Esophagus squamous epithelium (tissue), 5 donors: ENCODE results near the gene FBXL17. TPM values are rescaled to one million over a fixed set of nuclear protein-coding genes. Genes with fewer than 3 reads are reported as not detected.

ENCODE experiments used
- DNase-seq: peaks from one replicate; lab custom pipeline; 2025; lab: John Stamatoyannopoulos, UW
- H3K27ac ChIP-seq, 4 donors: fragments of 200-600 bp; sonication (generic); one replicate each; pipeline ENCODE4 v1.5.1; 2016 to 2019; ENCODE audit warnings: mild to moderate bottlenecking in 1 of 4
- H3K27me3 ChIP-seq, 4 donors: fragments of 200-600 bp; sonication (generic); 1 replicate in 3 of 4; 2 replicates in 1 of 4; pipeline versions ENCODE4 v1.5.1 to v1.6.0; 2017 to 2021; ENCODE audit warnings: antibody characterized with exemption in 1 of 4
- H3K36me3 ChIP-seq, 3 donors: fragments of 200-600 bp; sonication (generic); one replicate each; pipeline ENCODE4 v1.5.1; 2016 to 2019
- H3K4me1 ChIP-seq, 3 donors: fragments of 200-600 bp; sonication (generic); one replicate each; pipeline ENCODE4 v1.5.1; 2017 to 2019
- H3K4me3 ChIP-seq, 4 donors: fragments of 200-600 bp; sonication (generic); 1 replicate in 3 of 4; 2 replicates in 1 of 4; pipeline ENCODE4 v1.5.1; 2016 to 2019; ENCODE audit warnings: mild to moderate bottlenecking in 2 of 4, moderate library complexity in 1 of 4
- H3K9me3 ChIP-seq, 3 donors: fragments of 200-600 bp; sonication (generic); one replicate each; pipeline ENCODE4 v1.5.1; 2016 to 2019
- POLR2A ChIP-seq, 4 donors: fragments of 450-650 bp; IDR thresholded peaks; one replicate each; pipeline ENCODE4 v1.6.1; 2017; ENCODE audit warnings: antibody characterized with exemption in 4 of 4, mild to moderate bottlenecking in 4 of 4, moderate library complexity in 3 of 4
- WGBS, 2 donors: methylation state at CpG; one replicate each; pipeline ENCODE4 v1.1.5; 2018; 5-methylcytosine and 5-hydroxymethylcytosine counted together
- intact Hi-C: fragments of 100-400 bp; cut with DNase I; formaldehyde crosslinking; loops from one replicate; pipeline ENCODE4 v1.15.0; 2022
- total RNA-seq, 4 donors: library from RNA; depleted of rRNA; stranded (reverse); fragments of >200 nt; gene quantifications; one replicate each; pipeline ENCODE4 v1.1.0, GENCODE V29; 2016
- TF ChIP-seq, protein P1 (sequence below), 6 experiments: fragments of 450-650 bp in 4 of 6; fragments of 200-600 bp in 2 of 6; sonication (generic) in 2 of 6; IDR thresholded peaks; one replicate each; pipeline ENCODE4 v1.5.1; 2016 to 2019; ENCODE audit warnings: antibody characterized with exemption in 6 of 6, mild to moderate bottlenecking in 4 of 6, moderate library complexity in 4 of 6
- donor health status: DM: yes; HTN: yes; CAD: no.

Gene FBXL17
- total RNA-seq, 4 donors from 2014 or later = 11.8 to 23.5 (median 13.8) TPM

DNA sequence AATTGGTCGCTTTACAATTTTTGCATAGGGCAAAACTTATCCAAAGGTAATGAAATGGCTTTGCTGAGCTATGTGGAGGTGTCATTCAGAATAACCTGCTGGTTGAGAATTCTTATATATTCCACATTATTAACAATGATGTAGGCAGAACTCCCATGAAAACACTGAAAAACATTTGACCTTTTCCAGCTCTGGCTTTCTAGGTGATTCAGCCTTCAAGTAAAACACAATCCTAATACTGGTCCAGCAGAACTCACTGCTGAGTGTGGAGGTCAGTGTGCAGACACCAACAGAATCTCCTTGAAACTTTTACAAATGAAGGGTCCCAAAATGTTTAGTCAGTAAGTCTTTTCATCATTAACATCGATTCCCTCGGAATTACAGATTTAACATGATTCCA, 549.2 kb downstream of the FBXL17 start:
- no peak for TF ChIP-seq POLR2A (IDR thresholded peaks at IDR 0.05)
- TF ChIP-seq, protein P1, sequence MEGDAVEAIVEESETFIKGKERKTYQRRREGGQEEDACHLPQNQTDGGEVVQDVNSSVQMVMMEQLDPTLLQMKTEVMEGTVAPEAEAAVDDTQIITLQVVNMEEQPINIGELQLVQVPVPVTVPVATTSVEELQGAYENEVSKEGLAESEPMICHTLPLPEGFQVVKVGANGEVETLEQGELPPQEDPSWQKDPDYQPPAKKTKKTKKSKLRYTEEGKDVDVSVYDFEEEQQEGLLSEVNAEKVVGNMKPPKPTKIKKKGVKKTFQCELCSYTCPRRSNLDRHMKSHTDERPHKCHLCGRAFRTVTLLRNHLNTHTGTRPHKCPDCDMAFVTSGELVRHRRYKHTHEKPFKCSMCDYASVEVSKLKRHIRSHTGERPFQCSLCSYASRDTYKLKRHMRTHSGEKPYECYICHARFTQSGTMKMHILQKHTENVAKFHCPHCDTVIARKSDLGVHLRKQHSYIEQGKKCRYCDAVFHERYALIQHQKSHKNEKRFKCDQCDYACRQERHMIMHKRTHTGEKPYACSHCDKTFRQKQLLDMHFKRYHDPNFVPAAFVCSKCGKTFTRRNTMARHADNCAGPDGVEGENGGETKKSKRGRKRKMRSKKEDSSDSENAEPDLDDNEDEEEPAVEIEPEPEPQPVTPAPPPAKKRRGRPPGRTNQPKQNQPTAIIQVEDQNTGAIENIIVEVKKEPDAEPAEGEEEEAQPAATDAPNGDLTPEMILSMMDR (IDR thresholded peaks at IDR 0.05) = no peak
- intact Hi-C loops = no loop called here
- H3K9me3 ChIP-seq = no peaks in the 10 kb centered on the region
- WGBS, 2 donors = 86 to 90% methylated on average over 3 of the region's 3 CpGs
- no peak overlapping the region for H3K27ac ChIP-seq
- no peak overlapping the region for H3K4me3 ChIP-seq
- no peaks in the 10 kb centered on the region for H3K4me1 ChIP-seq
- DNase-seq = no peak
- H3K36me3 ChIP-seq = no peaks in the 10 kb centered on the region
- H3K27me3 ChIP-seq = no peaks in the 10 kb centered on the region

DNA sequence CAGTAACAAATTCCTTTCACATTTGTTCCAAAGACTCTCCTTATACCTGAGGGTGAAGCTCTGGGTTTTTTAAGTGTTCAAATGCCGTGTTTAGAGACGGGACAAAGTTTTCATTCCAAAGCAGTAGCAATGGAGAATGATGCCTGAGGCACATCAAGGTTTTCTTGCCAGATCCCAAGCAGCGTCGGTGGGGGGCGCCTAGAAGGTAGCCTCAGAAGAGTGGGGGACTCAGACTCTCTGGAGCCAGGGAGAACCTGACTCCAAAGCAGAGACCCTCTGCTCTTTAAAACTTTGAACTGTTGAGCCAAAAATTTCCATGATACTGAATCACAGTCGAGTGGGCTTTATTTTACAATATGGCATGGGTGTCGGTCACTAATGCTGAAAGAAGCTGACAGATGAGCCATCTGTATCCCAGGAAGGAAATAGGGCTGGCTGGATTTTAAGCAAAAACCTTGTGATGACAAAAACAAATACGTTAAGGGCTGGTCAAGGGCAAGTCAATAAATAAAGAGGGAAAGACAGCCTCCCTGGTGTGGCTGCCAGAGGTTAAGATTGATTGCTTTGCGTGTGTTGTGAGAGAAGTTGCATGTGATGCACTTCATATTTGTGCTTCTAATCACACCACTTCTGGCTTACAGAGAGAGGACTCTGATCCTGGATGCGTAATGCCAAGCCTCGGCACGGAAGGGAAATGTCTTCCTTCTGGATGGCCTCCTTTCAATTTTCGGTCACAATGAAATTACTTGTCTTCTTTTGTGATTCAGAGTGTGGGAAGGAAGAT, 550.1 kb downstream of the FBXL17 start:
- Histone ChIP-seq H3K36me3 (no peaks in the 10 kb centered on the region), H3K27me3 (no peaks in the 10 kb centered on the region), H3K9me3 (no peaks in the 10 kb centered on the region), H3K4me1 (no peaks in the 10 kb centered on the region), H3K4me3 (no peak overlapping the region), H3K27ac (no peak overlapping the region)
- TF ChIP-seq, protein P1 (IDR thresholded peaks at IDR 0.05) = no peak
- no peak for TF ChIP-seq POLR2A (IDR thresholded peaks at IDR 0.05)
- no peak for DNase-seq
- intact Hi-C loops = no loop called here
- 46 to 61% methylated on average over 10 to 13 of the region's 13 CpGs for WGBS, 2 donors

DNA sequence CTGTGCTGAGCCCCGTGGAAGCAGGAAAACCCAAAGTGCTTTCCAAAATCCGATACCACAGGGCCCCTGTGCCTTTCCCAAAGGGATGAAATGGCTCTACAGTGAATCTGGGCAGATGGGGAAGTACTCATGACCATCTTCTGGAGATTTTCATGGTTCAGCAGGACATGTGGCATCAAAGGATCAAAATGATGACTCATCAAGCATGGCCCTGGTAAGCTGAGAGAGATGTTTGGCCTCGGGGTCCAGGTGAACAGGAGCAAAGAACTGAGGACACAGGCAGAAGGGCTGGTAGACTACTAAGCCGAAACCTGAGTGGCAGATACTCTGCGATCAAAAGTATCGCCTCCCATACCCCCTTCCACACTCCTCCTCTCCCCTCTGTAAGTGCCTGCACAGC, 551.1 kb downstream of the FBXL17 start:
- no peak overlapping the region for H3K27ac ChIP-seq
- DNase-seq = no peak
- WGBS, 2 donors = 74 to 76% methylated on average over 6 of the region's 6 CpGs
- no peaks in the 10 kb centered on the region for H3K4me1 ChIP-seq
- H3K9me3 ChIP-seq = no peaks in the 10 kb centered on the region
- H3K4me3 ChIP-seq = no peak overlapping the region
- H3K36me3 ChIP-seq = no peaks in the 10 kb centered on the region
- intact Hi-C loops = no loop called here
- no peaks in the 10 kb centered on the region for H3K27me3 ChIP-seq
- TF ChIP-seq POLR2A (IDR thresholded peaks at IDR 0.05) = no peak
- TF ChIP-seq, protein P1 (IDR thresholded peaks at IDR 0.05) = no peak

DNA sequence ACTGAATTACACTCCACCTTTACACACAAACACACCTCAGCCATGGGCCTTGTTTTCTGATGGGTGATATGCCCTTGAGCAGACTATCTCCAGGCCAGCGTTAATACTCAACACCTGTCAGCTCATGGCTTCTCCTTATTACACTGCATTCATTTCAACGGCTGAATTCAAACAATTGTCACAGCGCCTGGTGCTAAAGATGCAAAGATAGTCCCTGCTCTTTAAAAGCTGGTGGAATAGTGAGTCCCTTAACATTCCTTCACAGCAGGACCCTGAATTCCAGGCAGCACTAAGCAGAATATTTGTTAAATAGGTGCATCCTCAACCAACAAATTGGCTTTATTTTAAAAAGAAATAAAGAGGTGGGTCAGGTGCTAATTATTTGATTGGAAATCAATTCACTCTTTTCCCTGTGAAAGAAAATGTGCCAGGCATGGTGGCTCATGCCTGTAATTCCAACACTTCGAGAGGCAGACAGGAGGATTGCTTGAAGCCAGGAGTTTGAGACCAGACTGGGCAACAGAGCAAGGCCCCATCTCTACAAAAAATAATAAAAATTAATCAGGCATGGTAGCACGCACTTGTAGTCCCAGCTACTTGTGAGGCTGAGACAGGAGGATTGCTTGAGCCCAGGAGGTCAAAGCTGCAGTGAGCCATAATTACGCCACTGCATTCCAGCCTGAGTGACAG, 555.4 kb downstream of the FBXL17 start:
- WGBS, 2 donors = 67 to 78% methylated on average over 6 of the region's 6 CpGs
- no peaks in the 10 kb centered on the region for H3K4me1 ChIP-seq
- TF ChIP-seq, protein P1 (IDR thresholded peaks at IDR 0.05) = no peak
- TF ChIP-seq POLR2A (IDR thresholded peaks at IDR 0.05) = no peak
- H3K9me3 ChIP-seq = no peaks in the 10 kb centered on the region
- no peaks in the 10 kb centered on the region for H3K36me3 ChIP-seq
- intact Hi-C loops = no loop called here
- H3K27me3 ChIP-seq = no peaks in the 10 kb centered on the region
- DNase-seq = no peak
- no peak overlapping the region for H3K27ac ChIP-seq
- H3K4me3 ChIP-seq = no peak overlapping the region

DNA sequence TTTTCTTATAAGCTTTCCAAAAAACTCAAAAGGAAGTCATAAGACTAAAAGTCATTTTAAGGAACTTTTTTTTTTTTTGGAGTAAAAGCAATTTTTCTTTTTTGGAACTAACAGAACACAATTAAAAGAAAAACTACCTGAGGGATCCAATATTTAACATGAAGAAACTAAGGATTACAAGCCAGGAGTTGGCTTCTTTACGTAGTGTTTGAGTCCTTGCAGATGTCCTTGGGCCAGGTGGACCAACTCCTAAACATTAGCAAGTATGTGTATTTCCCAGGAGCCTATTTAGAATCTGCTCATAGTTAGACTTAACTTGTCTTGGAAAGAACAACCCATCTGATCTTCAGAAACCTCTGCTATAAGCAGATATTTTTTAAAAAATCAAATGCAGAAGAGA, 557.1 kb downstream of the FBXL17 start:
- Histone ChIP-seq H3K4me3 (no peak overlapping the region), H3K36me3 (no peaks in the 10 kb centered on the region), H3K9me3 (no peaks in the 10 kb centered on the region), H3K27ac (no peak overlapping the region), H3K27me3 (no peaks in the 10 kb centered on the region), H3K4me1 (no peaks in the 10 kb centered on the region)
- WGBS, 2 donors = 56 to 72% methylated on average over 1 of the region's 1 CpG
- intact Hi-C loops = no loop called here
- no peak for DNase-seq
- TF ChIP-seq POLR2A (IDR thresholded peaks at IDR 0.05) = no peak
- TF ChIP-seq, protein P1 (IDR thresholded peaks at IDR 0.05) = no peak
